GM20431 (cell line): ENCODE data around the gene AFG1L.
"Not testable (repeated sequence)": the region's sequence is repeated elsewhere in the genome, so short reads cannot be mapped to it uniquely, and the experiment has no call there.

ENCODE experiments used
- in situ Hi-C: fragments of 300-500 bp; cut with MseI, MboI; formaldehyde crosslinking; loops from one replicate; pipeline ENCODE4 v1.15.0; 2020; ENCODE audit warnings: low sequenced_read_pairs; ENCODE audit not compliant: unreplicated experiment

The AFG1L gene

DNA sequence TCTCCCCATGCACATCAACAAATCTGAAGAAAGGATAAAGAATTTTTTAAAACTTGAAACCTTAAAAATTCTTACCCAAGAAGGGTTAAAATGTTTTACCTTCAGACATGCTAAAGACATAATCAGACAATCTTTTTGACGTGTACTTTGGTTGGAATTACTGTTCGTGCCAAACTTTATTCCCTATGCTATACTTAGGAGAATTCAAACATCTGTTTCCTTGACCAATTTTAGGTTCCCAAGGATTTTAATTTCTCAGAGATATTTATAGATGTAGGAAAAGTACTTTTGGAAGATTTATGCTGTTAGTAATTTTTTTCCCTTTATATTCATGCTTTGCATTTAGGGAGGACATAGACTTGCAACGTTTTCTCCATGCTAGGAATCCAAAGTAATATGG lies 108.4 kb downstream of the AFG1L start:
- in situ Hi-C loops: no loop called here

DNA sequence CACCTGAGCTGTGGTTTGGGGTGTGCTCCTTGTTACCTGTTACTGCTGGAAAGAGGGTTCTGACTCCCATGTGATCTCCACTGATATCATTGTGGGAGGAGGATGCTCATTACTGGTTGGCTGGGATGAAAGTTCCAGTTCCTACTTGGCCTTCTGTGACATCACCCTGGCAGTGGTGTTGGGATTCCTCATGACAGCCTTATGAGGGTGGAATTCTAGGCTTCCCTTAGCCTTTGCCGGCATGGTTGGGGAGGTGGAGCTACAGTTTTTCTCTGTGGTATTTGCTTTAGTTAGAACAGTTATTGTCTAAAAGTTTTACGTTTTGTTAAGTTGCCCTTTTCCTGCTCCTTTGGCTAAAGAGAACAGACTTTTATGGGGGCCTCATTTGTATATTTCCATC lies 112.1 kb downstream of the AFG1L start:
- in situ Hi-C loops: no loop called here

DNA sequence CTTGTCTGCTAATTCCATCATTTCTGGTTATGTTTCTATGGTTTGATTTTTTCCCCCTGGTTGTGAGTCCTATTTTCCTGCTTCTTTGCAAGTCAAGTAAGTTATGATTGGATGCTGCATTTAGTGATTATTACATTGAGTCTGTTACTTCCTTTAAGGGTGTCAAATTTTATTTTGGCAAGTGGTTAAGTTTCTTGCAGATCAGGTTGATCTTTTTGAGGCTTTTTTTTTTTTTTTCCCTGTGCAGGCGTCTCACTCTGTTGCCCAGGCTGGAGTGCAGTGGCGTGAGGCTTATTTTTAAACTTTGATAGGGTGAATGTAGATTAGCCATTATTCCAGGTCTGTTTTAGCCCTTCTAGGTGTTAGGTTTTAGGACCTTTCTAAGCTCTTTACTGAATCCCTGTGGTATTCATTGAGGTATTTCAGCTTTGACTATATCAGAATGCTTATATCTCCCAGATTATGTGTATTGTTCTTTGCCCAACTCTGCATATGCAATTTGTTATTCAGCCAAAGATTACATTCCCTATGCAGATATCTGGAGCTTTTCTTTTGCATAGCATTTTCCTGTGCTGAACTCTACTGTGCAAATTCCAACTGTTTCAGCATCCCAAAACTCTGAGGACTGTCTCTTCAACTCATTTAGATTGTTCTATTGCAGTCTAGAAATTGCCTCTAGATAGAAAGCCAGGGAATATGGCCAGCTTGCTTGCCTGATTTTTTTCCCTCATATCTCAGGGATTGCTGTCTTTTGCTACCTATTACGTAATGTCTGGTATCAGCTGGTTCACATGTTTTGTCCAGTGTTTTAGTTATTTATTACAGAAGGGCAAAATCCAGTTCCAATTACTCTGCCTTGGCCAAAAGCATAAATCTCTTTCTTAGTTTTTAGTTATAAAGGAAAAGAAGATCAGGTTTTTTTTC lies 113.3 kb downstream of the AFG1L start:
- in situ Hi-C loops: no loop called here

DNA sequence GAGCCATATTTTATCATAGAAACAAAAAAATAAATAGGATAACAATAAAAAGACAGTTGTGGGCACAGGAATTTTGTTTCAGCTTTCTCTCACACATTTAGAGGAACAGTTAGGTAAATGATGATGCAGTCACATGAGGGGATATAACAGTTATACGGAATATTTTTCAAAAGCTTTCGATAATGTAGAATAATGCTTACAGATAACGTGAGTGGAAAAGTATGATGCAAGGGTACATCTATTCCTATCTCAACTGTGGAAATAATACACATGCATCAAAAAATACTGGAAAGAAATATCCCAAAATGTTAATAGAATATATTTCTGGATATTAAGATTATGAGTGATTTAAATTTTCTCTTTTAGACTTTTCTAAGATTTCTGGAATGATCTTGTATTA lies 114.0 kb downstream of the AFG1L start:
- in situ Hi-C loops: no loop called here

DNA sequence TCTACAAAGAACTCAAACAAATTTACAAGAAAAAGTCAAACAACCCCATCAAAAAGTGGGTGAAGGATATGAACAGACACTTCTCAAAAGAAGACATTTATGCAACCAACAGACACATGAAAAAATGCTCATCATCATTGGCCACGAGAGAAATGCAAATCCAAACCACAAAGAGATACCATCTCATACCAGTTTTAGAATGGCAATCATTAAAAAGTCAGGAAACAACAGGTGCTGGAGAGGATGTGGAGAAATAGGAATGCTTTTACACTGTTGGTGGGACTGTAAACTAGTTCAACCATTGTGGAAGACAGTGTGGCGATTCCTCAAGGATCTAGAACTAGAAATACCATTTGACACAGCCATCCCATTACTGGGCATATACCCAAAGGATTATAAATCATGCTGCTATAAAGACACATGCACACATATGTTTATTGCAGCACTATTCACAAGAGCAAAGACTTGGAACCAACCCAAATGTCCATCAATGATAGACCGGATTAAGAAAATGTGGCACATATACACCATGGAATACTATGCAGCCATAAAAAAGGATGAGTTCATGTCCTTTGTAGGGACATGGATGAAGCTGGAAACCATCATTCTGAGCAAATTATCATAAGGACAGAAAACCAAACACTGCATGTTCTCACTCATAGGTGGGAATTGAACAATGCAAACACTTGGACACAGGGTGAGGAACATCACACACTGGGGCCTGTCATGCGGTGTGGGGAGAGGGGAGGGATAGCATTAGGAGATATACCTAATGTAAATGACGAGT lies 121.4 kb downstream of the AFG1L start:
- in situ Hi-C loops: not testable (repeated sequence)

DNA sequence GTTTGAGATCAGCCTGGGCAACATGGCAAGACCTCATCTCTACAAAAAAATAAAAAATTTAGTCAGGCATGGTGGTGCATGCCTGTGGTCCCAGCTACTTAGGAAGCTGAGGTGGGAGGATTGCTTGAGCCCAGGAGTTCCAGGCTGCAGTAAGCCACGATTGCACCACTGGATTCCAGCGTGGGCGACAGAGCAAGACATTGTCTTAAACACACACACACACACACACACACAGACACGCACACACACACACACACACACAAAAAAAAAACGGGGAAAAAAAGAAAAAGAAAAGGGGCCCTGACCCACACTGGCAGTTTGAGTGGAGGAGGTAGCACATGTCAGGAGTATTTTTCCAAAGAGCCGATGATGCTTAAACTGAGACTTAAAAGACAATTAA lies 122.2 kb downstream of the AFG1L start:
- in situ Hi-C loops: no loop called here

DNA sequence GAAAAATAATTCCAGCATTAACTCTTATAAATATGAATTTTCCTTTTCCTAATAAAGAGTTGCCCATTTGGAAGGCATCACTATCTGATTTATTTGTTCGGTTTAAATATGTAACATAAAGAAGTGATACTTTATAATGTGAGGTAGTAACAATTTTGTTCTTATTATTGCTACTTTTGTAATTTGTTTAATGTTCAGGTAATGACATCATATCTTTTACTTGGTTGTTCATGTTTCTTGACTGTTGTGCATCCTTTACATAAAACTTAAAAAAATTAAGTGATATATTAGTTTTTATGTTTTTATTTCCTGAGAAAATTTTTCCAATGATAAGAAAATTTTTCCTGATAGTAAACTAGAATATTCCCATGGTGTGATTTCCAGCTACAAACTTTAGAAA lies 124.6 kb downstream of the AFG1L start:
- in situ Hi-C loops: no loop called here

DNA sequence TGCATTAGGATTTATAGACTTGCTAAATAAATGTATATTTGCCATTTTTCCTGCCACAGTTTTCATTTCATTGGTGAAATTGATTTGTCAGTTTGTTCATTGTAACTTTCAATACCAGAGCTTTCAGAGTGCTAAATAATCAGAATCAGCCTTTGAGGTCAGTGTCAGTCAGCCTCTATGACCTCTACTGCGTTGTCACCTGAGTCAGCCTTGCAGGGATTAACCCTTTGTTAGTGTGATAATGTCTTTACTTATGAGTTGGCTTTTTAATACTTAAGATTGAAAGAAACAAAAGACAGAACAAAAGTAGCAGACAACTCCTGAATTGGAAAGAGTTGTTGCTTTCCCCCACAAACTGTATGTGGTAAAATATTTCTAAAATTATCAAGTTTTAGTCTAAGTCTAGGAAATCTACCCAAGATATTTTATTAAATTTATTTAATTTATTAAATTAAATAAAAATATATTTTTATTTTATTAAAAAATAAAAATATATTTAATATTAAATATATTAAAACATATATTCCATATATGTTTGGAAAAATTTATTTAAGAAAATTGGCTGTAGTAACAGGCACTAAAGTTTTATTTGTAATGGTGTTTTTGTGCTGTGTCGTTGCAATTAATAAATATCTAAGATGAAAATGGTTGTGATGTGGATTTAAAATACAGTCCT lies 125.2 kb downstream of the AFG1L start:
- in situ Hi-C loops: no loop called here

DNA sequence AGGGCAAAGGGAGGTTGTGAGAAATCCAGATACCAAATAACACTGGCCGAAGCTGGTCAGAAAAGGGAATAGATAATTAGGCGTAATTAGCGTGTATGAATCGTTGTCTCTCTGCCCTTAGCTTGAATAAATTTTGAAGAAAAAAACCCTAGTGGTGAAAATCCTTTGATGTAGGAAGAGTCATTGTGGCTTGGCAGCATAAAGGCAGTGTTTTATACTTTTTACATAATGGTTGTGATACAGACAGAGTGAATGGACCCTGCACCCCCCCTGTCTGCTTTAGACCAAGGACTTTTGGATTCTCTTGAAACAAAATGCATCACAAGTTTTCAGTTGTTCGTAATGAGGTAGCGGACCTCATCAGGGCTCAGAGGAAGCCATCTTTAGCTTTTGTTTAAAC lies 126.5 kb downstream of the AFG1L start:
- in situ Hi-C loops: no loop called here

DNA sequence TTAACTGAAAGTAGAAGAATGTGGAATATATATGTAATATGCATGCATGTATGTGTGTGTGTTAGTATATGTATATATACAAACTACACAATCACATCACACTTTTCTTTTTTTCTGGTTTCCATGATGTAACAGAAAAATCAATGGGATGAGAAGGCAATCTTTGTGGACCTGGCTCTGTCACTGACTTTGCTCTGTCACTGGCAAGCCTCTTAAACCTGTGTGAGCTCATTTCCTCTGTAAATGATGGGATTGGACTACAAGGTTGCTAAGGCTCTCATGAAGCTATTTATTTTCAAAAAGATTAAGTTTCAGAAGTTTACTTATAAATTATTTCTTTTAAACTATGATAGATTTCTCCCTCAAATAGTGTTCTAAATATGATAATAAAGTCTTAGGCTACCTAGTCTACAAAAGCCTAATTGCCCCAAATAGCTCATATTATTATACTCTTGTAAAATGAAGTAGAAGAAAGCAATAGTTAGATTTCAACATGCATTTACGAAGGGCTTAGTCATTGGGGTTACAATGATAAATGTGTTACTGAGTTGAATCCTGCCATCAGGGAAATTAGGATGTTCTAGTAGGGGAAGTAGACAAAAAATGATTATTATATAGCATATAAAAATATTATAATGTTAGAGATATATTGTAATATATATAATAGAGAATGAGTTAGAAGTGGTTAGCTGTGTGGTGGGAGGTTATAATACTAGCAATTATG lies 129.3 kb downstream of the AFG1L start:
- in situ Hi-C loops: no loop called here

DNA sequence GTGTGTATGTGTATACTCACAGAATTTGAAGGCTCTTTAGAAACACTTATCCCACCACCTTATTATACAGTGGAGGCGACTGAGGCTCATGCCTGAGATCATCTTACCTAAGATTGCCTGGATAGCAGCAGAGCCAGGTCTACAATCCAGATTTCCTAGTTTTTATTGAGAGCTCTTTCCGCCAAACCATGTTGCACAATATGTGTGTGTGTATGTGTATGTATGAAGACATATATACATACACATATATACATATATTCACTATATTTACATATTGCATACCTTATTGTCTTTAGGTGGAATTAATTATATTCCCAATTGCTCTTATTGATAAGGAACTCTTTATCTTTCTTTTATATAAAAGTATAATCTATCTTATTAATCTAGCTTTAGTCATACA lies 130.6 kb downstream of the AFG1L start:
- in situ Hi-C loops: no loop called here

DNA sequence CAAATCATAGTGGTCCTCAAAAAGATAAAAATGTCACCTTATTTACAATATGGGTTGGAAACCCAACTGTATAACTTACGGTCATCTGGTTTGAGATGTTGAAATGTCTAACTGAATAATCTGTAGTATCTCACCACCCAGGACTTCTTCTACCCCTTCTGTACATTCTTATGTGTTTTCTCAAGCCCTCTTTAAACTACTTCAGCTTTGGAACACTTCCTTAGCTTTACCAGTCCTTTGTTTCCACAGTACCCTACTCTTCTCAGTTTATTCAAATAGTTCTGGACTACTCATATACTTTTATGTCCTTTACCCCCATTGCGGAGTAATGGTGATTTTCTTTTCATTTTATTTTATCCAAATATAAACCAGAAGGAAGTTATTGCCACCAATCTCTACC lies 137.3 kb downstream of the AFG1L start:
- in situ Hi-C loops: no loop called here

DNA sequence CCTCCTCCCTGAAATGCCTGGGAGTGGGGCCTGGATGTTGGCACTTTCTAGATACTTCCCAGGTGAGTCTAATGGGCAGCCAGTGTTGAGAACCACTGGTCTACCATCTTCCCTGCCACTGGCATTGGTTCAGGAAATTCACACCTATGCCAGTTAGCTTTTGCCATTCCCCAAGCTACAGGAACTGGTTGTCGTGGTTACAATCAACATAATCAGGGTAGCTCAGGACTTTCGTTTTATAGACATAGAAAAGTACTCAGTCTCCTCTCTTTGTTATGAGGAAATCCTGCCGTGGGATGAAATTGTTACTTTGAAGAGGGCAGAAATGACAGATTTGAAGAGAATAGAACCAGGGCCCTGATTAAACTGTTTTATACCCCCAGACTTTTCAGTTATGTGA lies 137.9 kb downstream of the AFG1L start:
- in situ Hi-C loops: no loop called here

DNA sequence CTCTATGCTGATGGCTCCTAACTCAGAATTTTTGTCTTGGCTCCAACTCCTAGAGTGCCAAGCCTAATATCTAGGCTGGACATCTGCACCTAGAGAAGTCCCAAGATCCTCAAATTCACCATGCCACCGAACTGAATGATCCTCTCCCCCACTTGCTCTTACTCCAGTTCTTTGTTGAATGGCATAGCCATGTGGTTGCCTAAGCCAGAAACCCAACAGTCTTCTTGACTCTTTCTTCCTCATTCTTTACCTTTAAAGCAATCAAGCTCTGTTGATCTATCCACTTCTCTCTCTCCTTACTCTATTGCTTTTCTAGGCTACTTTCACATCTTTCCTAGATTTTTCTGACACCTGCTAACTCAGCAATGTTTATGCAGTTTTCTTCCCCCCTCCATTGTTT lies 139.4 kb downstream of the AFG1L start:
- in situ Hi-C loops: no loop called here

DNA sequence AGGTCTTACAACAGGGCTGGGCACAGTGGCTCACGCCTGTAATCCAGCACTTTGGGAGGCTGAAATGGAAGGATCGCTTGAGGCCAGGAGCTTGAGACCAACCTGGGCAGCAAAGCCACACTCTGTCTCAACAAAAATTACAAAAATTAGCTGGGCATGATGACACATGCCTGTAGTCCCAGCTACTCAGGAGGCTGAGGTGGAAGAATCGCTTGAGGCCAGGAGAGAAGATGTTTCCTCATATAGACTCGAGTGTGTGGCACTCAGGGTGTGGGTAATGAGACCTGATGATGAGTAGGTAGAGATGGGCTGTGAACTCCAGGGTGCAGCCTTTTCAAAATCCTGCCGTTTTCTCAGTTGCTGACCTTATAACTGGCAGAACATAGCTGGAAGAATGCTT lies 140.5 kb downstream of the AFG1L start:
- in situ Hi-C loops: no loop called here

DNA sequence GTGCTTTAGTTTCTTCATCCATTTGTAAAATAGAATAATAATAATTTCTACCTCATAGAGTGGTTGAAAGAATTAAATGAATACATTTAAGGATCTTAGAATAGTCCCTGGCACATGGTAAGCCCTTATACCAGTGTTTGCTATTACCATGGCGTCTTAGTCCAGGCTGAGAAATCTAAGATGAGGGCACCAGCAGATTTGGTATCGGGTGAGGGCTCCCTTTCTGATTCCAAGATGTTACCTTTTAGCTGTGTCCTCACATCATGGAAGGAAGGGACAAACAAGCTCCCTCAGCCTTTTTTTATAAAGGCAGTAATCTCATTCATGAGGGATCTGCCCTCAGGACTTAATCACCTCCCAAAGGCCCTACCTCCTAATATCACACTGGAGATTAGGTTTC lies 141.9 kb downstream of the AFG1L start:
- in situ Hi-C loops: no loop called here

DNA sequence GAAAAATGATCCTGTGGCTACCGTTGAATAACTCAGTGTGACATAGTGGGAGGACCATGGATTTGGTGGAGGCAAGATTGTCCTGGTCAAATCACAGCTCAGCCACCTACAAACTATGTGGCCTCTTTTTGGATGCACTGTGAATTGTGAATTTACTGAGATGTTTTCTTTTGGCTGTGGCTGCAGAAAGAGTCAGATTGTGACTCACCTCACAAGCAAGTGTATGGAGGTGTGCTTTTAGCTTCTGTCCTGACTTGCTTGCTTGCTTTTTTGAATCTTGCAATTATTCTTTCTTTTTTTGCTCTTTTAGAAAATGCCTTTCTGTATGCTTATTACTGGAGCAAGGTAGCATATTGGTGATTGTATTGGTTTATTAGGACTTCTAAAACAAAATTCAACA lies 143.0 kb downstream of the AFG1L start:
- in situ Hi-C loops: no loop called here

DNA sequence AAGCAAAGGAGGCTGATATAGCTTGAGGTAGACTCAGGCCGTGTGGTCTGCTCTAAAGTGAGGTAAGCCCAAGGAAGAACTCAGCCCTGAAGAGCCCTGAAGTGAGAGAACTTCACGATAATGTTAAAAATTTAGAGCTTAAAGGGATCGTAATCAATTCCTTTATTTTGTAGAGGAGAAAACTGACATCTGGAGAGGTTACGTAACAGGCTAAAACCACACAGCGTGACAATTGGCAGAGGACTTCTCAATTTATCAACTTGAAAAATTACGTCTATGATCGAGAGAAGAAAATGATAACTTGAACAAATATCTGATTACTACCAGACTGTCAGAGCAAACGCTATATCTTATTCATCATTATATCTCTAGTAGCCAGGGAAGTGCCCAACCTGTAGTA lies 144.1 kb downstream of the AFG1L start:
- in situ Hi-C loops: no loop called here

DNA sequence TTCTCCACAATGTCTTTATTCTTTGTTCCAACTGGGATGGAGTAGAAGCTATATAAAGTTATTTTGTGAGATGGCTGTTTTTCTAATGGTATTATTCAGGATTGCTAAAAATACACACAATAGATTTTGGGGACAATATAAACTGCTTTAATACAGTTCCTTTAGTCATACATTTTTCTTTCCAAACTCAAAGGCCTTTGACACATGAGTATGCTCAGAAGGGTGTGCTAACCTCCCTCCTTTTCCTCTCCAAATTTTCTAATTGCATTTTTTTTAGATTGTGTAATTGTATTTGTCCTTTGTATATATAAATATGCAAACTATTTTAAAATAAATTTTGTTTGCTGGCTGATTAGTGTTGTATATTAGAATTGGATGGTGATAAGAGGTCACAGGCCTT lies 146.3 kb downstream of the AFG1L start:
- in situ Hi-C loops: no loop called here

DNA sequence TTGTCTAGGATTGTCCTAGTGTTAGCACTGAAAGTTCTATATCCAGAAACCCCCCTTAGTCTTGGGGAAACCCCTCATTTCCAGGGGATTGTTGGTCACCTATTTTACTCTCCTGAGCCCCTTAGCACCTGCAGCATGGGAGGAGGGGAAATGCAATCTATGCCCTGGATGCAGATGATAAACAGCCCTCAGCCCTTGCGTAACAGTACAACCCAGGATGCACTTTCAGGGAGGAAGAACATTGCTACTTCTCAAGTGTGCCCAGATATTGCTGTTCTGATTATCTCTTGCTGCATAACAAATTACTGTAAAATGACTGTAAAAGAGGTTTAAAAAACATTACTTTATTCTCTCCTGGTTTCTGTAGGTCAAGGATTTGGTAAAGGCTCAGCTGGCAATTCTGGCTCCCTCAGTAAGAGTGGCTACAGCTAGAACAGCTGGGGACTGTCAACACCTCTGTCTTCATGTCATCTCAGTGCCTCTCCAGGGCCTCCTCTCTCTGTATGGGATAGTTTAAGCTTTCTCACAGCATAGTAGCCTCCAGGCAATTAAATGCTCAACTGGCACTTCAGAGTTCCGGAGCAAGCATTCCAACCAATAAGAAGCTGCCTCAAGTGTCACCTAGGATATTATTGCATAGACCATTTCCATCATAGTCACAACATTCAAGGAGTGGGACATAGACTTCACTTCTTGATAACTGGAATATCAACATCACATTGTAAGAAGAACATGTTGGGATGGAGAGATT lies 148.1 kb downstream of the AFG1L start:
- in situ Hi-C loops: no loop called here
